Stomach (tissue), 9 donors: ENCODE results near the gene DIAPH2. TPM values are rescaled to one million over a fixed set of nuclear protein-coding genes. Genes with fewer than 3 reads are reported as not detected.

Experiments used
- DNase-seq, 2 donors: peaks; one replicate each; pipeline versions ENCODE4 v3.0.0 to v3.0.0-alpha.2; 2013 to 2019
- H3K27ac ChIP-seq, 5 donors: fragments of 200-600 bp in 4 of 5; sonication (generic) in 4 of 5; one replicate each; pipeline ENCODE4 v1.5.1; 2013 to 2019; ENCODE audit warnings: mild to moderate bottlenecking in 1 of 5, moderate library complexity in 1 of 5
- H3K27me3 ChIP-seq, 3 donors: fragments of 200-600 bp; sonication (generic); one replicate each; pipeline ENCODE4 v1.5.1; 2017 to 2019; ENCODE audit warnings: mixed run types in 1 of 3
- H3K36me3 ChIP-seq, 4 donors: fragments of 200-600 bp; sonication (generic); 1 replicate in 3 of 4; 2 replicates in 1 of 4; pipeline ENCODE4 v1.5.1; 2016 to 2019
- H3K4me1 ChIP-seq, 4 donors: fragments of 200-600 bp; sonication (generic); one replicate each; pipeline ENCODE4 v1.5.1; 2016 to 2019
- H3K4me3 ChIP-seq, 4 donors: fragments of 200-600 bp; sonication (generic) in 3 of 4; one replicate each; pipeline ENCODE4 v1.5.1; 2016 to 2019; ENCODE audit warnings: mild to moderate bottlenecking in 1 of 4
- H3K9me3 ChIP-seq, 4 donors: fragments of 200-600 bp; sonication (generic); one replicate each; pipeline ENCODE4 v1.5.1; 2016 to 2019
- CTCF ChIP-seq, 7 experiments: fragments of 450-650 bp in 4 of 7; fragments of 200-600 bp in 3 of 7; sonication (generic) in 3 of 7; IDR thresholded peaks; one replicate each; pipeline ENCODE4 v1.5.1; 2016 to 2019; ENCODE audit warnings: antibody characterized with exemption in 7 of 7, control low read depth in 2 of 7, mild to moderate bottlenecking in 1 of 7
- EP300 ChIP-seq: sonication (generic); formaldehyde crosslinking; IDR thresholded peaks from one replicate; pipeline ENCODE4 v1.6.1; 2017; ENCODE audit warnings: antibody characterized with exemption
- POLR2A ChIP-seq, 4 donors: fragments of 450-650 bp; IDR thresholded peaks; one replicate each; pipeline ENCODE4 v1.6.1; 2016; ENCODE audit warnings: antibody characterized with exemption in 4 of 4, control low read depth in 2 of 4, mild to moderate bottlenecking in 1 of 4, moderate library complexity in 1 of 4
- POLR2AphosphoS5 ChIP-seq, 3 donors: sonication (generic); formaldehyde crosslinking; IDR thresholded peaks; one replicate each; pipeline ENCODE4 v1.6.1; 2016; ENCODE audit warnings: antibody characterized with exemption in 3 of 3
- WGBS, 5 donors: extraction: QIAGEN DNeasy Blood & Tissue Kit in 3 of 5; methylation state at CpG; one replicate each; pipeline versions ENCODE4 v1.1.5 to v1.1.7; 2013 to 2018; 5-methylcytosine and 5-hydroxymethylcytosine counted together
- intact Hi-C: fragments of 100-400 bp; cut with DNase I; formaldehyde crosslinking; loops from one replicate; pipeline ENCODE4 v1.15.1; 2023; ENCODE audit warnings: low total_unique reads
- polyA plus RNA-seq, 3 donors: library from polyadenylated mRNA; stranded (reverse); fragments of 200-250 nt; gene quantifications; one replicate each; pipeline ENCODE4 v1.2.3, GENCODE V29; 2013
- total RNA-seq, 5 donors: library from RNA; depleted of rRNA; stranded (reverse); fragments of >200 nt; gene quantifications; one replicate each; pipeline versions ENCODE4 v1.1.0 to v1.2.3, GENCODE V29; 2014 to 2016
- donor health status: healthy with polysubstance abuse.
- donor health status: Bipolar disorder and iron deficiency.
- donor health status: healthy.

Gene DIAPH2
- total and polyA plus RNA-seq, 8 donors = 5.2 to 52.5 (median 27.3) TPM

- H3K4me3 ChIP-seq = no peak overlapping the region
- no peak for DNase-seq
- 36 to 63% (median 49%) methylated on average over 2 of the region's 2 CpGs for whole genome bisulfite sequencing, 5 donors
- TF ChIP-seq CTCF (IDR thresholded peaks at IDR 0.05) (no peak), EP300 (no peak), POLR2A (IDR thresholded peaks at IDR 0.05) (no peak), POLR2AphosphoS5 (IDR thresholded peaks at IDR 0.05) (no peak)
- intact Hi-C loops = no loop called here
- no peaks in the 10 kb centered on the region for H3K9me3 ChIP-seq
- H3K27me3 ChIP-seq = no peaks in the 10 kb centered on the region
- H3K36me3 ChIP-seq = no peaks in the 10 kb centered on the region
- no peaks in the 10 kb centered on the region for H3K4me1 ChIP-seq
- no peak overlapping the region for H3K27ac ChIP-seq
These were observed 300.4 kb downstream of the DIAPH2 start for GRCh38 chrX:96985046-96985445.

- 81 to 96% (median 89%) methylated on average over 1 of the region's 1 CpG for WGBS, 5 donors
- H3K4me1 ChIP-seq = no peaks in the 10 kb centered on the region
- no peak for TF ChIP-seq EP300
- TF ChIP-seq POLR2AphosphoS5 (IDR thresholded peaks at IDR 0.05) = no peak
- no peak for TF ChIP-seq POLR2A (IDR thresholded peaks at IDR 0.05)
- TF ChIP-seq CTCF (IDR thresholded peaks at IDR 0.05) = no peak
- no peaks in the 10 kb centered on the region for H3K36me3 ChIP-seq
- intact Hi-C loops = no loop called here
- no peak for DNase-seq
- no peaks in the 10 kb centered on the region for H3K9me3 ChIP-seq
- H3K27ac ChIP-seq = no peak overlapping the region
- no peak overlapping the region for H3K4me3 ChIP-seq
- no peaks in the 10 kb centered on the region for H3K27me3 ChIP-seq
These were observed 302.6 kb downstream of the DIAPH2 start for GRCh38 chrX:96987228-96987627.

- intact Hi-C loops = no loop called here
- DNase-seq = no peak
- Histone ChIP-seq H3K4me1 (no peaks in the 10 kb centered on the region), H3K27me3 (no peaks in the 10 kb centered on the region), H3K9me3 (no peaks in the 10 kb centered on the region), H3K36me3 (no peaks in the 10 kb centered on the region), H3K27ac (no peak overlapping the region), H3K4me3 (no peak overlapping the region)
- 74 to 91% (median 88%) methylated on average over 5 of the region's 5 CpGs for WGBS, 5 donors
- TF ChIP-seq CTCF (IDR thresholded peaks at IDR 0.05) (no peak), EP300 (no peak), POLR2AphosphoS5 (IDR thresholded peaks at IDR 0.05) (no peak), POLR2A (IDR thresholded peaks at IDR 0.05) (no peak)
These were observed 305.4 kb downstream of the DIAPH2 start for GRCh38 chrX:96989830-96990571.

- DNase-seq = no peak
- no peak overlapping the region for H3K4me3 ChIP-seq
- TF ChIP-seq POLR2A (IDR thresholded peaks at IDR 0.05) = no peak
- TF ChIP-seq EP300 = no peak
- TF ChIP-seq POLR2AphosphoS5 (IDR thresholded peaks at IDR 0.05) = no peak
- TF ChIP-seq CTCF (IDR thresholded peaks at IDR 0.05) = no peak
- no peaks in the 10 kb centered on the region for H3K27me3 ChIP-seq
- H3K36me3 ChIP-seq = no peaks in the 10 kb centered on the region
- no peaks in the 10 kb centered on the region for H3K4me1 ChIP-seq
- intact Hi-C loops = no loop called here
- WGBS, 5 donors = 66 to 74% (median 71%) methylated on average over 2 of the region's 2 CpGs
- no peaks in the 10 kb centered on the region for H3K9me3 ChIP-seq
- no peak overlapping the region for H3K27ac ChIP-seq
These were observed 309.5 kb downstream of the DIAPH2 start for GRCh38 chrX:96994093-96994492.
